ENCODE measurements around the gene CAMK2G.
"Not testable (repeated sequence)": the region's sequence is repeated elsewhere in the genome, so short reads cannot be mapped to it uniquely, and the experiment has no call there.

Gene CAMK2G

GRCh38 chr10:73839276-73839966 lies 34.9 kb downstream of the CAMK2G start:
- DNase-seq (ENCODE audit: low spot score), result no peak

DNA sequence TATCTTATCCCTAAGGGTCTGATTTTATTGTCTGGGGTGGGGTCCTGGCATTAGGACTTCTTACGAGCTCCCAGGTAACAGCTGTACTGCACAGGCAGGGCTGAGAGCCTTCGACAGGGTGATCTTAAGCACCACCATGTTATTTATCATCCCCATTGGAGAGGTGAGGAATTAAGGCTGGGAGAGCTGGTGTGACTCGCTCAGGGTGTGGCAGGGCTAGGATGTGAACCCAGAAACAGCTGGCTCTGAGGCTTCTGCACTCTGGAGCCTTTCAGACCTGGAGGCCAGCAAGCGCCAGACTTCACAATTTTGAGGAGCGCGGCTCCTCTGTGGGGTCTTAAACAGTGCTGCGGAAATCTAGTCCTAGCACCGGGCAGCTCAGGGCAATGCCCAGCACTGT lies 35.5 kb downstream of the CAMK2G start:
- no peak for DNase-seq (ENCODE audit: low spot score)

- no peak for DNase-seq (ENCODE audit: low spot score)
These were observed 36.3 kb downstream of the CAMK2G start for GRCh38 chr10:73838008-73838567.

GRCh38 chr10:73837072-73837471 lies 37.3 kb downstream of the CAMK2G start:
- DNase-seq (ENCODE audit: low spot score), result no peak

GRCh38 chr10:73836427-73836980 lies 37.9 kb downstream of the CAMK2G start:
- no peak for DNase-seq (ENCODE audit: low spot score)

GRCh38 chr10:73829090-73829489 lies 45.3 kb downstream of the CAMK2G start:
- not testable (repeated sequence) for DNase-seq (ENCODE audit: low spot score)

DNA sequence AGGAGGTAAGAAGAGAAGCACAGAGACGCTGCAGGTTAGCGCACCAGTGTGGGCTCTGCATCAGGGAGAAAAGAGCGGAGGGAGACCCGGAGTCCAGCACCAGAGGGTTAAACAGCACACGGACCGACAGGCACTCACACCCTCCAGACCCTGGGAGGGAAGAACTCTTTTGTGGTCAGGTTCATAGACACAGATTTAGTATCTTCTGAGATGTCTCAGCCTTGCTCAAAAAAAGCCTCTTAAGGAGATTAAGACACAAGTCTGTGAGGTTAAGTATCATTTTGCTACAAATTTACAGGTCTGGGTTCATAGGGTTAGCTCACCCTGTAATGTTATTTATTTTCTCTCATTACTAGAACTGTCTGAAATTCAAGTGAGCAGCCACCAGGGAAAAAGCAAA lies 46.2 kb downstream of the CAMK2G start:
- no peak for DNase-seq (ENCODE audit: low spot score)

DNA sequence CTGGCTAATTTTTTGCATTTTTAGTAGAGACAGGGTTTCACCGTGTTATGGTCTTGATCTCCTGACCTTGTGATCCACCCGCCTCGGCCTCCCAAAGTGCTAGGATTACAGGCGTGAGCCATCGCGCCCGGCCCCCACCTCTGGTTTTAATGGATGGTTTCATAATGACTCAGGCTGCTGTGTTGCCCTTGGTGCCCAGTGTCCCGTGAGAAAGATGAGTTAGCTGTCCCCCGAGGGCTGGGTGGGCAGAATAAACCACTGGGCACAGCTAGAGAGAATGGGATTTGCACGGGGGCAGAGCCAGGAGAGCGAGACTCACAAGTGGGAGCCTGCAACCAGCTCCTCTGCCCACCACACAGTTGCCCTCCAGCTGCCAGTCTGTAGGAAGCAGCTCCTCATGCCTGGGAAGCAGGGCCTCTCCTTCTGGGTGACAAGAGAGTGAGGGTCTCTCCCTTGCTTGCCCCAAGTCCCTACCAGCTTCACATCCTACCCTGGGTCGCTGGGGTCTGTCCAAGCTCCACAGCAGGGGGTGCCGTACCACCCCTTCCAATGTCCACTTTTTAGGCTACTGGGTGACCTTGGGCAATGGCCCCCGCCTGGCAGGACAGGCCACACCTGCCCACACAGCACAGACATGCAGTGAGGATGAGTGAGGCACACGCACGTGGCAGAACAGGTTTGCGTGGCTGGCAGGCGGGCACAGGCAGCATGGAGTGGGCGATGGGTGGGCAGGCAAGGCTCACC lies 46.8 kb downstream of the CAMK2G start:
- DNase-seq (ENCODE audit: low spot score), result no peak

- no peak for DNase-seq (ENCODE audit: low spot score)
These were observed 50.1 kb downstream of the CAMK2G start for GRCh38 chr10:73824146-73824725.

GRCh38 chr10:73823391-73823790 lies 51.0 kb downstream of the CAMK2G start:
- no peak for DNase-seq (ENCODE audit: low spot score)

DNA sequence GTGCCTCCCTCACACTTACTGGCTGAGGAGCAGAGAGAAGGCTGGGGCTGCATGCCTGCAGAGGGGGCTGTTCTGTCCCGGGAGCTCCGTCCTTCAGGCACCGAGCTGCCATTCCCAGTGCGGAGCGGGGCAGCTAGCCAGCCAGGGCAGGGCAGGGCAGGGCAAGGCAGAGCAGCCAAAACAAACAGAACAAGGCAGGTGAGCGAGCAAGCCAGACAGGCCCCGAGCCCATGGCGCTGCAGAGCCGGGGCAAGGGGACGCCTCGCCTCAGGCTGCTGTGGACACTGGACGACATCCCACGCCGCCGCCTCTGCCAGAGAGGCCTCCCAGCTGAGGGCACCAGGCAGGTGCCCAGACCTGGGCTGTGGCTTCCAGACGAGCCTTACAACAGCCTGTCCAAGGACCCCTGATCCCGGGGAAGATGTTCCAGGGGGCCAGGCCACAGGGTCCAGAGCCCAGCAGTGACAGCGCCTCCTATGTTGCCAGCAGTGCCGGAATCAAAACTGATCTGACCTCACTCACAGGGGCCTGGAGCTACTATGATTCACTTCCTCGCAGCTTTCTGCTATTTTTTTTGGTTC lies 54.8 kb downstream of the CAMK2G start:
- DNase-seq (ENCODE audit: low spot score), result no peak

- no peak for DNase-seq (ENCODE audit: low spot score)
These were observed 55.3 kb downstream of the CAMK2G start for GRCh38 chr10:73819081-73819480.

- DNase-seq (ENCODE audit: low spot score), result no peak
These were observed 56.0 kb downstream of the CAMK2G start for GRCh38 chr10:73818402-73818801.

DNA sequence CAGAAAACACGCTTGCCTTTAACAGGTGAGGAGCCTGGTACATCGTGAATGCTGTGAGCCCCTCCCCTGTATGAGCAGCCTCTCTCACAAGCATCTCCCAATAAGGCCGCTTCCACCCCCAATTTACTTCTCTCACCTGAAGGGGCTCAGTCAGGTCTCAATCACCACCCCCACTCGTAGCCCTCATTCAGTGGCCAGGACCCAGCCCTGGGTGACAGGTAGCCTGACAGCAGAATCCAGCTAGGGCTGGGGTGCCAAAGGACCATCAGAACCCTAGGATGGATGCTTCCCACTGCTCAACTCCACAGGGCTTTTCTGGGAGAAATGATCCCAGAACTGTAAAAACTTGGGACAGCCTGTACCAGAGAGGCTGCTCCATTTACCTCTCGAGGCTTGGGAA lies 56.5 kb downstream of the CAMK2G start:
- no peak for DNase-seq (ENCODE audit: low spot score)

GRCh38 chr10:73816917-73817729 lies 57.2 kb downstream of the CAMK2G start:
- no peak for DNase-seq (ENCODE audit: low spot score)

DNA sequence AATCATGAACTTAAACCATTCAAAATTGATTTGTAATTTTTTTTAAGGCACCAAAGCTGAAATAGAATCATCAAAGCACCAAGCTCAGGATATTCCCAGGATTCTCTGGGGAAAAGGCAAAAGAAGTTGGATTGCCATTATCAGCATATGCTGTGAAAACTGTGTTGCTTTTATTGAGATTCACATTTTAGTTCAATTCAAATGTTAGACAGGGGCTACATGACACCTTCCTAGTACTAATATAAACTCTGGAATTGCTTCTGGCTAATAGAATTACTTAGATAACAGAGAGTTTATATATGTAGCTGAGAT lies 58.7 kb downstream of the CAMK2G start:
- no peak for DNase-seq (ENCODE audit: low spot score)

DNA sequence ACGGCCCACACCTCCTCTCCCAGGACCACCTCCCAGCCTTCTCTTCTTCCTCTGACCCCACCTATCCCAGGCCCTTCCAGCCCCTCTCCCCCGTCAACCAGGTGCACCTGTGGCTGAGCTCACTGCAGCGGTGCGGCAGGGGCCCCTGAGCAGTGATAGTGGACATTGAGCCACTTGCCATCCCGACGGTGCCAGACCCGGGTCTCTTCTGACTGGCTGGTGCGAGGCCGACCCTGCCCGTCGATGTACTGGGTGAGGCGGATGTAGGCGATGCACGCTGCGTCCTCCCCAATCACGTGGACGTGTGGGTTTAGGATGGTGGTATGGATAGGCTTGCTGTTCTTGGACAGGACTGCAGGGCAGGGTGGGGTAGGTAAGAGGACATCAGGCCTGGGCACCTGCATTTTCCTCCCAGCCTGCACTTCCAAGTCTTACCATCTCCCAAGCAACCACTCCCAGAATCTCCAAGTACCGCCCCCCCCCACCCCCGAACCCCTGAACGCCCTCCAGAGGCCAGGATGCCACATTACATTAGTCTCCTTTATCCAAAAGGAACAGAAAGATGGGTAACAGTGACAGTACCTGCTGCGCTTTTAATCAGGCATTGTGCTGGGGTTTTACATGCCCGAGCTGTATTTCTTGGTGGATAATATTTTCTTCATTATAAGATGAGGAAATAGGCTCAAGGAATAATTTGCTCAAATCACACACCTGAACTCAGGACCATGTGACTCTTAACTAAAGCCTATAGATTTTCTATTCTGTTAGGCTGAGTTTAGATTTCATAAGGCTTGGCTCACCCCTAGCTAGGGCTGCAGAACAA lies 59.2 kb downstream of the CAMK2G start:
- DNase-seq (ENCODE audit: low spot score), result no peak

DNA sequence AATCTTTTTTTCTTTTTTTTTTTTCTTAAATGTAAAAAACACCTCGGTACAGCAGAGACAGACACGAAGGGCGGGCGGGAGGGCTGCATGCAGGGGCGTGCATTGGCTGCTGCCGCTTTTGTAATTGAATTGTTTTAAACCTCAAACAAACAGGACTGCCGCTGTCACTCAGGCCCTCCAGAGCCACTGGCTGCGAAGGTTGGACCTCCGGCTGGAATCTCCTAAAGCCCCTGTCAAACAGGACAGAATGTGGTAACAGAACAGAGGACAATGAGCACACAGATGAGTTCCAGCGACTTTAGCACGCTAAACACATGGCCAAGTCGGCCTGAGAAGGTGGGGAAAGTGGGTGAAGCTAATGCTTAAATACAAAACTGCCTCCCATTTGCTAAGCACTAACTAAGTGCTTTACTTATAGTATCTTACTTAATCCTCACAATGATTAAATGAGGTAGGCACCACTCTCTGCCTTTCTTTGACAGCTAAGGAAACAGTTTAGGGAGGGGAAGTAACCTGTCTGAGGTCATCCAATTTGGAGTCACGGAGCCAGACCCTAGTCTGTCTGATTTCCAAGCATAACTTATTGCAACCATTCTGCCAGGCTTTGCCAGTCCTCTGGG lies 60.0 kb downstream of the CAMK2G start:
- DNase-seq (ENCODE audit: low spot score), result no peak

DNA sequence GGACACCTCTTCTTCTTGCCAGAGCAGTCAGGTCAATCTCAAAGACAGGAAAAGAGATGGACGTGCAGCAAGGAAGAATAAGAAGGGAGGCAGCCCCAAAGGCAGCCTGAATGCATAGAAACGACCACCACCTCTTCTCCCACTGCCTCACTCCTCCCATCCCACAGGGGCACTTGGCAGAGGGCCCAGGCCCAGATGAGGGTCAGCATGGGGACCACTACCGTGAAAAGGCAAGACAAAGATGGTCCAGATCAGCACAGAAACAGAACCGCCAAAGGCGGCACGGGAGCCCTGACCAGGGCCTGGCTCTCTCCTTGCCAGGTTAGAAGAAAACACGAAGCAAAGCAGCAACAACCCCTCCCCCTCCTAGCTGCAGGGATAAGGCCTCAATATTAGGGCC lies 61.0 kb downstream of the CAMK2G start:
- no peak for DNase-seq (ENCODE audit: low spot score)

DNA sequence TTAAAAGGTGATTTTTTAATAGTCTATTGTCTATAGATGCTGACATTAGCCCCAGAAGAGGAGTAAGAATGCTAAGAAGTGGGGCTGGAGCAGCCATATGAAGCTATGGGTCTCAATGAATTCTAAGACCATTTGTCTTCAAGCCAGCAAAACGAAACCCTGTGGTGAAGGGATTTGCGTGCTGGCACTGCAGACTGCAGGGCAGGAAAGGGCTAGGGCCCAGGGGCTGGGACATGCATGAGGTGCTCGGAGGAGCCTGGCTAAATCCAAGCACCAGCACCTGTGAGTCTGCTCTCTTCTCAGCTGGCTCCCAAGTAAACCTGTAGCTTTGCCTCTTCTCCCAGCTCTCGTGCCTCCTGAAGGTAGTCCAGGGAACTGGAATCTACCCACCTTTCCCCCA lies 61.7 kb downstream of the CAMK2G start:
- DNase-seq (ENCODE audit: low spot score), result no peak

Data from CD4-positive, alpha-beta T cell treated with Interleukin-2 at 100 ng/mL for 4 hours (primary cell).